RKO (cell line): ENCODE results near the gene MPZL2.
"Not testable (repeated sequence)": the region's sequence is repeated elsewhere in the genome, so short reads cannot be mapped to it uniquely, and the experiment has no call there.

Source experiments
- DNase-seq: peaks from one replicate; pipeline ENCODE4 v3.0.0-alpha.2; 2016; ENCODE audit warnings: low spot score

MPZL2 gene

DNA sequence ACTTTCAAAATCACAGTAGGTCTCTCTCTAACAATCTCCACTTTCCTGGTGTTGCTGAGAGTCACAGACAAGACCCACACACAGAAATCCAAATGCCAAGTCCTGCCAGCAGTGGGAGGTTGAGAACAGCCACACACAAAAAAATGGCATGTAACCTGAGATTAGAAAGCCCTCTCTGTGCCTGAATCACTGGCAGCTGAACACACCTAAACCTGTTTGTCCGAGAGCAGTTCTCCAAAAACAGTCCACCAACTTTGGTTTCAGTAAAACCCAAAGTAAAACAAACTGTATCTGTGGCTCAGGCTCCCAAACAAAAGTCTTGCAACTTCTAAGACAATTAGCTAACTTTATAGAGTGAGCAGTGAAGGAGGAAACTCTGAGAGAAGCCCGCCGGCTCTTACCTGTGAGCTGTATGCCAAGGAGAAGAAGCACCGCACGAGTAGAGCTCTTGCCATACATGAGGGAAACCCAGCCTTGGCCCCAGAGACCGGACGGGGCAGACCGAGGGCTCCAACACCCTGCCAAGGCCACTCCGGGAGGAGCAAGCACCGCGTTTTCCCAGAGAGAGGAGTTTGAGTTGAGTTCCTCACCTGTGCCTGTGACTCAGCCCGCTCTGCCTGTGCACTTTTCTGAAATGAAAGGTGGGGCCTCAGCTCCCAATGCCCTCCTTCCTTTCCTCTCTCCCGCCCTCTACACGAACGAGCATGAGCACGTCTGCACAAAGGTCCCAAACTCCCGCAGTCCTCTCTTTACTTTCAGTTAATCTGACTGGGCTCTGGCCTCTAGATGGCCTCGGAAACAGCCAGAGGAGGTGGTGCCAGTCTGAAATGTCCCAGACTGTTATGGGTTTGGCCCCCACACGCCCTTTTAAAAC is at the start of gene MPZL2:
MPZL2 (minus strand) TSS at position 603 of the 874 bp plus-strand sequence; CDS start at position 459, 144 bp downstream.
- no peak for DNase-seq

DNA sequence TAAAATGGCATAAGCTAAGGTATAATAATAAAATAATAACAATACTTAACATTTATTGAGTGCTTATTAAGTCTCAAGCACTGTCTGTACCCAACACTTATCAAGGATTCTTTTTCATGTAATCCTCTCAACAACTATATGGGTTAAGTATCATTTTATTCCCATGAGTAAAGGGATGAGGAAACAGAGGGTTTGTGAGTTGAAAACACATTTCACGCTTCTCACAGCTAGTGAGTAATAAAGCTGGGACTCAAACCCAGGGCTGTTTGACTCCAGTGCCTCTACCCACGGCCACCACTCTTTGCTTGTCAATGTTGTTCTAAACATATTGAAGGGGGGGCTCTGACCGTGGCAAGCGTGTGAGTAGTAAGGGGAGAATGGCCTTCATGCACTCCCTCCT is 49.1 kb upstream of the MPZL2 start:
- no peak for DNase-seq

DNA sequence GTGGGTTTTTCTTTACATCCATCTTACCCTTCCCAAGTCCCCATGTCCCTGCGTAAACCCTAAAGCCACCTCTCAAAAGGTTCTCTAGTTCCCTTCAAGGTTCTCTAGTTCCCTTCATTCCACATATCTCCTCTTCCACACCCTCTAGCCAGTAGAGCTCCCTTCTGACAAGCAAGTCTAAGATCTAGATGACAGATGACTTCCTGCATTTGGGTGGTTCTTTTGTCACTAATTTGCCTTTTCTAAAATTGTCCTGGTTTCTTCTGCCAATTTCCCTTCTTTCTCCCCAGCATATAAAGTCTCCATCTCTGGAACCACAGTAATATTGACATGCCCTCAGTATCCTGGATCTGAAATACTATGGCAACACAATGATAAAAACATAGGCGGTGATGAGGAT is 48.2 kb upstream of the MPZL2 start:
- no peak for DNase-seq

DNA sequence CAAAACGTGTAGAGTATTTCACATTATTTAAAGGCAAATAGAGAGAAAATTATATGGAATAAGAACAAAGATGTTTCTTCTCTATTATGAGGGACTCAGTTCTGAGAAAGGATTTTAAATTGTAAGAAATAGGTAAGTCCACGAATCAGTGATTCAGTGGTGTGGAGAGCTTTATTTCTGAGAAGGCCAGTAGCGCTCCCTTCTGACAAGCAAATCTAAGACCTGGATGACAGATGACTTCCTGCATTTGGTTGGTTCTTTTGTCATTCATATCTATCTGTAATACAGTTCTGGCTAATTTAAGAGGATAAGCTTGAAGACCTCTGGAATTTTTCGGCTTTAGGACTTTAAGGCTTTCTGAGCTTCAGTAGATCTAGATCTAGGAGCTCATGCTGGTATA is 47.4 kb upstream of the MPZL2 start:
- DNase-seq: peak; percentile 16

DNA sequence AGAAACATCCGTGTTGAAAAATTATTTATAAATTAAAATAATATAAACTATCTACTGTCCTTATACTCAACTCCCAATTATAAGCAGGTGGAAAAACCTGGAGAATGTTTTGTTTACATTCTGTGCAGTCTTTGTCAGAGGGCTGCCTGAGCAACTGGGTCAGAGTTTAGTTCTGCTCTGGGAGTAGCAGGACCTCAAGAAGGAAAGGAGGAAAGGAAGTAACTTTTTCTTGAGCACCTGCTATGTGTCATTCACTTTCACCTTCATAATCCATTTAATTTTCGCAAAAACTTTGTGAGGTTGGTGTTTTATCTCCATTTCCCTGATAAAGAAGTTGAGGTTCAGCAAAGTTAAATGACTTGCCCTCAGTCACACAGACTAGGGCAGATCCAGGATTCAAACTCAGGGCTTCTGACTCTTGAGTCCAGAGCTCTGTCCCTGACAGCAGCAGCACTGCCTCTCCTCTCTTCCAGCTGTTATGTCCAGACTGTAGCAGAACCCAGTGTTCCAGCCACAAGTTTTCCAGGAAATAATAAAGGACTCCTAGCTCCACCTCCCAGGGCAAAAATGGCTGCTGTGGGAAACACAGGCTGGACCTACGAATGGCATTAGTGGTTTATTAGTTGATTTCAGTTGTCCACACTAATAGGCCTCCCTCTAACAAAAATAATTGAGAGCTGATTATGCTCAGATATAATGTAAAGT is 46.8 kb upstream of the MPZL2 start:
- no peak for DNase-seq

DNA sequence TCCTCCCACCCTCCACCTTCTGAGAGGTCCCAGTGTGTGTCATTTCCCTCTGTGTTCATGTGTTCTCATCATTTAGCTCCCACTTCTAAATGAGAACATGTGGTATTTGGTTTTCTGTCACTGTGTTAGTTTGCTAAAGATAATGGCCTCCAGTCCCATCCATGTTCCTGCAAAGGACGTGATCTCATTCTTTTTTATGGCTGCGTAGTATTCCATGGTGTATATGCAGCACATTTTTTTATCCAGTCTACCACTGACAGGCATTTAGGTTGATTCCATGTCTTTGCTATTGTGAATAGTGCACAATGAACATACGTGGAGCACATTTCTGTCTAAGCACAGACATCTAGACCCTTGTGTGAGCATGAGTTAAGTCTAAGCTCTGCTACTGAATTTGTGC is 46.2 kb upstream of the MPZL2 start:
- no peak for DNase-seq

DNA sequence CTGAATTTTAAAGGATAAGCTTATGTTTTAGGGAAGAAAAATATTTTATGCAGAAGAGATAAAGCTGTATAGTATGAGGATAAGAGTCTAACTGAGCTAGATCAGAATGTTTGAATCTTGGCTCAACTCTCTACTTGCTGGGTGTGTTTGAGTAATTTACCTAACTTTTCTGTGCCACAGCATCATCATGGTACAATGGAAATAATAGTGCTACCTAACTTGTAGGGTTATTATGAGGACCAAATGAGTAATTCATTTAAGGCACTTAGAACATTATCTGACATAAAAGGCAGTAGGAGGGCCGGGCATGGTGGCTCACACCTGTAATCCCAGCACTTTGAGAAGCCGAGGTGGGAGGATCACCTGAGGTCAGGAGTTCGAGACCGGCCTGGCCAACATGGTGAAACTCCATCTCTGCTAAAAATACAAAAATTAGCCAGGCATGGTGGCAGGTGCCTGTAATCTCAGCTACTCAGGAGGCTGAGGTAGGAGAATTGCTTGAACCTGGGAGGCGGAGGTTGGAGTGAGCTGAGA is 45.0 kb upstream of the MPZL2 start:
- DNase-seq: not testable (repeated sequence)

DNA sequence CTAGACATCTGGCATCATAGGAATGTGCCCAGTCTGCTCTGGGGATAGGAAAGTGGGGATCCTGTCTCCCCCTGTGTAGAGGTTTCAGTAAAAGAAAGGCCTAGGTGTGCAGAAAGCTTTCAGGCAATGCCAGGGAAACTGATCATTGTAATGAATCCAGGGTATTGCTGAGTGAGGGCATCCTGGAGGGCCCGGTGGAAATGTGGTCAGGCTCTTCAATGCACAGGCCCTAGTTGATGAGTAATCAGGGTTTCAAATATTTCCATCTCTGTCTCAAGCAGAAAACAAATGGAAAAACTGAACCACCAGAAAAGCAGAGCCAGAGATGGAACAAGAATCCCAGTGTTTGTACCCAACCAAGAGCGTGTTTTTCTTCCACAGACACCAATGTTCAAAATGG is 42.5 kb upstream of the MPZL2 start:
- no peak for DNase-seq

DNA sequence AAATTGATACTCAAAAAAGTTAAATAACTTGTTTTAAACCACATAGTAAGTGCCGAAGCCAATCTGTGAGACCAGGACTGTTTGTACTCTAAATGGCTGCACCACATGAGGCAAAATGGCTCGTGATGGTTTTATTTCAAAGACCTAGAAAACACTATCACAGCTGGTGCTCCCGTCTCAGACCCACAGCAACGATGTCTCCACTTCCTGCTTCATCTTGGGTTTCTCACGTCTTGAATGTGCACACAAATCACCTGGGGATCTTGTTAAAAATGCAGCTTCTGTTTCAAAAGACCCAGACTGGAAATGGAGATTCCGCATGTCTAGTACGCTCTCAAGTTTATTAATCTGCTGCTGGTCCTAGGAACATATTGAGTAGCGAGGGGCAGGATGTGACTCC is 41.6 kb upstream of the MPZL2 start:
- DNase-seq: no peak

DNA sequence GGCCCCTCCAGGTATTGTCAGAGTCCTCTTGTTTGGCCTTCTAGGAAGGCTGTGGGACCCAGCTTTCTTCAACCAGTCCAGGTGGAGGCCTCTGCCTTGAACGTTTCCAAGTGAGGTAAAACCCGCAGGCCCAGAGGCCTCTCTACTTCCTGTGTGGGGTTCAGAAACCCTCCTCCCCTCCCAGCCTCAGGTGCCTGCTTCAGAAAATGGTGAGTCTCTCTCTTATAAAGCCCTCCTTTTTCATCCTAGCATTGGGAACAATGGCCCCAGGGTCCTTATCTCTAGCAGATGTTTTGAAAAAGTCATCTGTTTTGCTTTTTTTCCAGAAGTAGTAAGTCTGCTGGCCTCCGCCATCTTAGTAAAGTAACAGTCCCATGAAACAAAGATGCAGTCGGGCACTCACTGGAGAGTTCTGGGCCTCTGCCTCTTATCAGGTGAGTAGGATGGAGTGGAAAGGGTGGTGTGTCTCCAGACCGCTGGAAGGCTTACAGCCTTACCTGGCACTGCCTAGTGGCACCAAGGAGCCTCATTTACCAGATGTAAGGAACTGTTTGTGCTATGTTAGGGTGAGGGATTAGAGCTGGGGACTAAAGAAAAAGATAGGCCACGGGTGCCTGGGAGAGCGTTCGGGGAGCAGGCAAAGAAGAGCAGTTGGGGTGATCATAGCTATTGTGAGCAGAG is 40.6 kb upstream of the MPZL2 start, which contains the start of gene CD3E:
CD3E (plus strand) TSS at position 163 of the 681 bp plus-strand sequence; CDS start at position 386, 223 bp downstream.
- no peak for DNase-seq

DNA sequence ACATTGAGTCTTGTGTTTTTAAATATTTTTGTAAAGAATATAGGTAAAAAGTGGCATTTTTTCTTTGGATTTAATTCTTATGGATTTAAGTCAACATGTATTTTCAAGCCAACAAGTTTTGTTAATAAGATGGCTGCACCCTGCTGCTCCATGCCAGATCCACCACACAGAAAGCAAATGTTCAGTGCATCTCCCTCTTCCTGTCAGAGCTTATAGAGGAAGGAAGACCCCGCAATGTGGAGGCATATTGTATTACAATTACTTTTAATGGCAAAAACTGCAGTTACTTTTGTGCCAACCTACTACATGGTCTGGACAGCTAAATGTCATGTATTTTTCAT is 40.1 kb upstream of the MPZL2 start:
- no peak for DNase-seq

DNA sequence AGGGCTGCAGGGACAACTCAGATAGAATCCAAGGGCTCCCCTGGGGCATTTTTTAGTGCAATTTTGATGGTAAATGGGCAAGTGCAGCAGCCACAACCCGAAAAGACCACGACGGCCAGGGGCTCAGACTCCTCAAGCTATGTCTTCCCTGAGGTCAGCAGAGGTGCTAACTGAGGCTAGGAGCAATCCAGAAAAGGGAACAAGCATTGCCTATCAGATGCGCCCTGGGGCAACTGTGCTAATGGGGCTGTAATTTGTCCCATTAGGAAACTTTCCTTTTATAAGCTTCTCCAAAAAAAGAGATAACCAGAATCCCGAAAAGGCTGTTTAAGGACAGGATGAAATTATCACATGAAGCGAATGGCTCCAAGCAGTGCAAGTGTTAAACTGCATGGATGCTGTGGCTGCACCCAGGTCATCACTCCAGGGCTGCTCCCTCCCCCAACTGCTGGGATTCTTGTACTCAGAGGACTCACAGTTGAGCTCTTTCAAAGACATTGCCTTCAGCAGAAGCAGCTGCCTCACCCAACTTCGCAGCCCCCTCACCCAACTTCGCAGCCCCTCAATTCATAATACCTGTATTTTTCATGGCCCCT is 37.6 kb upstream of the MPZL2 start:
- DNase-seq: no peak

DNA sequence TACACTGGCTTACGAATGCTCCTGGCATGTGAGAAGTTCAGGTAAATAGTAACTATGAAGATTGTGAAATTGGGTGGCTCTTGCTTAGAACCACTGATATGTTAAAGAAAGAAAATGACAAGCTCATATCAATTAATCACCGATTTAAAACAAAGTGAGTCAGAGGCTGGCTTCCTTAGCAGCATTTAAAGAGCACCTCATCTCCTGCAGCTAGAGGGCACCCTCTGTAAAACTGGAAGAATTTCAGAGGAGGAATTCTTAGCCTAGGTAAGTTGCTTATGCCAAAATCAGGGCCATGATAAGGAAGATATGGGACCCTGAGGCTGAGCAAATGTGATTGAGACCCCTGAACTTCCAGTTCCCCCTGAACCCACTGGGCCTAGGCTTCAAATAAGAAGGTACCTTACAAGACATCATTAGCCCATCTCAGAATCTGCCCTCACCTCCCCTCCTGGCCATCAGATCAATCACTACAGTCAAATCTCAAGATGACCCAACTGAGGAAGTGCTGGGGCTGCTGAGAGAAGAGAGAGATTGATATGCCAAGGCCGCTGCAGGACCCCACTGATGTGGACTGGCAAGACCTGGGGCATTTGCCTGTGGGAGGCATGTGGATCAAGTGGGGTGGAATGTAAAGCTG is 31.8 kb upstream of the MPZL2 start:
- DNase-seq: peak; percentile 76

DNA sequence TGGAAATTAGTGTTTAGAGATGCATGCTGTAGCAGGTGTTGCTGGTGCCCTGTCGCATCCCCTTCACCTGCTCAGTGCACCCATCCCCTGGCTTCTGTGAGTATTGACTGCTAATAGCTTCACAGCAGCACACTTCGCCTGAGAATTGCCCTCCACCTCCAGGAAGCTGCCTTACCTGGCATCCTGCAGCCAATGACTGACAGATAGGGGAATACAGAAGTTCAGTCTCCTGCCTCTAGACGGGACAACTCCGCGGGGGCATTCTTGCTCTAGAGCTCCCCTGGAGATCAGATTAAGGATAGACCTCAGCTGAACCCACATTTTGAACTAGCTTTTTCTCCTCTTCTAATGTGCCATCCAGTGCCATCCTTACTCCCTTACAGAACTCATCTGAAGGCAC is 31.1 kb upstream of the MPZL2 start:
- no peak for DNase-seq

DNA sequence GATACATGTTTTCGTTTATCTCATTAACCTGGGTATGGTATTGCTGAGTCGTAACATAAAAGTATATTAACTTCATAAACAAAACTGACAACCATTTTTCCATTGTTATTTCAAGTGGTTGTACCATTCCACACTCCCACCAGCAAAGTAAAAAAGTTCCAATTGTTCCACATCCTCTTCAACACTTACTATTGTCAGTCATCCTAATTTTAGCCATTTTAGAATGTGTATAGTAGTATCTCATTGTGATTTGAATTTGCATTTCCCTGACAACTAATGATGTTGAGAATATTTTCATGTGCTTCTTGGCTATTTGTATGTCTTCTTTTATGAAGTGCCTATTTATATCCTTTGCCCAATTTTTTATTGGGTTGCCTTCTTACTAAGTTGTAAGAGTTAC is 30.0 kb upstream of the MPZL2 start:
- no peak for DNase-seq

DNA sequence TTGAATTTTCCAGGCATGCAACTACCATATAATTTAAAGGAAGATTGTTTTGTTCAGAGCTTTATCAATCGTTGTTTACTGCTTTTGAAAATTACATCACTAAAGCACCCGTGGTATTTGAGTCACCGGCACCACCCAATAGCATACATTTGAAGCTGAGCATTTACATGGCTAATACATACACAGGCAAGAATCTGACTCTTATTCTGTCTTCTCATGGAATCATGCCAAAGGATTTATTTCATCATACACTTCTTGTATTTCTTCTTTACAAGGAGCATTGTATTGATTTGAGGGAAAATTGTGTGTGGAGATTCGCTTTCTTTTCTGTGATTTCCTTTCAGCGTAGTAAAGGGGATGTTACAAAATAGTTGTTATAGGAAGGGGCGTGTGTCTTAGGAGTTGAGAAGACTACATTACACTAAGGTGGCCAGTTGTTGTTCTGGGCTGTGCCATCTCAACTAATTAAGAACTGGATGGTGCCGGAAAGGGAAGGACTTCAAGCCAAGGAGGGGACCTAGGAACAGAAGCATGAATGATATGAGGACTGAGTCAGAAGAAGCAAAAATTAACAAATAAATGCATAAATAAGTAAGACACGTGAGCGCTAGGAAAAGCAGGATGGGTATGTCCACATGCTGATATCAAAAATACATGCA is 27.5 kb upstream of the MPZL2 start:
- no peak for DNase-seq

DNA sequence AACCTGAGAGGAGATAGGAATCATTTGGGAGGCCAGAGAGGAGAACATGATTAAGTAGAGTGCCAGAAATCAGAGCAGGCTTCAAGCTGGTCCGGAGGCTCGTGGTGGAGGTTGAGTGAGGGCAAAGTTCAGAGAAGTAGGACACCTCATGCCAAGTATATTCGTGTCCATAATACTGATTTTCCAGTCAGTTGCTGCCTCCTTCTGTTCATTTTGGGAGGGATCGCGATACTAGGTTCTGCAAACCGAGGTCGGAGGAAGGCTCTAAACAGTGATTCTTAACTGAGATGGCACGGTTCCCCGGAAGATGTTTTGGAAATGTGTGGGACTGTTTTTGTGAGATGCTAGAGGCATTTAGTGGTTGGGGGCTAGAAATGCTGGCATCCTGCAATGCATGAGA is 26.8 kb upstream of the MPZL2 start:
- peak; percentile 23 for DNase-seq

DNA sequence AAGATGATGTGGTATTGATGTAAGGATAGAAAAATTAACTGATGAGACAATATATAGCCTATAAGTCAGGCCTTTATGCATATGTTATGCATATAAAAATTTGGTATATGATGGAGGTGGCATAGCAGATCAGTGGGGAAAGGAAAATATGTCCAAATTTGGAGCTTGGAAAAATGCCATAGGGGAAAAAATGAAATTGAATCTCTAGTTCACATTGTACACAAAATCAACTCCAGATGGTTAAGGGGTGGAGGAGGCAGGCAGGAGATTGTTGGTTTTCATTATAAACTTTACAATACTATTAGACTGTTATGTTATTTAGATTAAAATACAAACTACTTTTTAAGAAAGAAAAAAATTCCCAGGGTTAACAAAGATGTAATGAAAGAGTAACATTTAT is 25.3 kb upstream of the MPZL2 start:
- no peak for DNase-seq

DNA sequence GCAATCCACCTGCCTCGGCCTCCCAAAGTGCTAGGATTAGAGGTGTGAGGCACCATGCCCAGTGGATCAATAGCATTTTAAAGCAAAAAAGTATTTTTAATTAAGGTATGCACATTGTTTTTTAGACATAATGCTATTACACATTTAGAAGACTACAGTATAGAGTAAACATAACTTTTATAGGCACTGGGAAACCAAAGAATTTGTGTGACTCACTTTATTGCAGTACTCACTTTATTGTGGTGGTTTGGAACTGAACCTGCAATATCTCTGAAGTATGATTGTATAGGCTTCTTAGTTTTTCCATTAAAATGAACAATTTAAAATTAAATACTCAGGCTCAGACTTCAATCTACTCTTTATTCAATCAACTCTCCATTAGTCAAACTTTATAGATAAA is 22.9 kb upstream of the MPZL2 start:
- DNase-seq: peak; percentile 9

DNA sequence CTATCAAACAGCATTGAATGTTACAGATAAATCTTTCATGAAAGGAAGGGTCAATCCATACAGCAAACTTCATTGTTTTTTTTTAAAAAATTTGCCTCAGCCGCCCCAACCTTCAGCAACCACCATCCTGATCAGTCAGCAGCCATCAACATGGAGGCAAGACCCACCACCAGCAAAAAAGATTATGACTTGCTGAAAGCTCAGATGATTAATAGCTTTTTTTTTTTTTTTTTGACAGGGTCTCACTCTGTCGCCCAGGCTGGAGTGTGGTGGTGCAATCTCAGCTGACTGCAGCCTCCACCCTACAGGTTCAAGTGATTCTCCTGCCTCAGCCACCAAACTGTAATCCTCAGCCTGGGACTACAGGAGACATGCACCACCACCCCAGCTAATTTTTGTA is 22.4 kb upstream of the MPZL2 start:
- DNase-seq: no peak

DNA sequence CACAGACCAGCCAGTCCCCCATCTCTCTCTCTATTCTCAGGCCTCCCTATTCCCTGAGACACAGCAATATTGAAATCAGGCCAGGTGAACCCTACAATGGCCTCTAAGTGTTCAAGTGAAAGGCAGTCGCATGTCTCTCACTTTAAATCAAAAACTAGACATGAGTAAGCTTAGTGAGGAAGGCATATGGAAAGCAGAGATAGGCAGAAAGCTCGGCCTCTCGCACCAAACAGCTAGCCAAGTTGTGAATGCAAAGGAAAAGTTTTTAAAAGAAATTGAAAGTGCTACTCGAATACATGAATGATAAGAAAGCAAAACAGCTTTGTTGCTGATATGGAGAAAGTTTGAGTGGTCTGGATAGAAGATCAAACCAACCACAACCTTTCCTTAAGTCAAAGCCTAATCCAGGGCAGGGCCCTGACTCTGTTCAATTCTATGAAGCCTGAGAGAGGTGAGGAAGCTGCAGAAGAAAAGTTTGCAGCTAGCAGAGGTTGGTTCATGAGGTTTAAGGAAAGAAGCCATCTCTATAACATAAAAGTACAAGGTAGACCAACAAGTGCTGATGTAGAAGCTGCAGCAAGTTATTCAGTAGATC is 19.8 kb upstream of the MPZL2 start:
- no peak for DNase-seq
